Measurements from ENCODE around the gene BBS2. TPM values are rescaled to one million over a fixed set of nuclear protein-coding genes. Genes with fewer than 3 reads are reported as not detected.

The BBS2 gene
- total and polyA plus RNA-seq, 2 of the 13 experiments (the other 11 are each of a cell fraction or from before 2014, with no cell fraction given), result 59.7 to 68.3 TPM

GRCh38 chr16:56551796-56552738 lies 32.2 kb upstream of the BBS2 start (continued):
- TF ChIP-seq SATB2 (CRISPR knock-in tag; IDR thresholded peaks at IDR 0.05), result peak; percentile 71; the same call in 1 of the 2 replicates
- TF ChIP-seq ZNF788 (CRISPR knock-in tag; IDR thresholded peaks at IDR 0.05; ENCODE audit: borderline replicate concordance), result peak; percentile 70; the same call in 1 of the 2 replicates
- TF ChIP-seq HNRNPL (IDR thresholded peaks at IDR 0.05; ENCODE audit: low read depth, low read length), result no peak
- TF ChIP-seq MTA3 (CRISPR knock-in tag; IDR thresholded peaks at IDR 0.05), result no peak
- TF ChIP-seq ZSCAN31 (CRISPR knock-in tag; IDR thresholded peaks at IDR 0.05; ENCODE audit: low read depth), result peak; percentile 21; the same call in 1 of the 2 replicates
- TF ChIP-seq, protein P1, sequence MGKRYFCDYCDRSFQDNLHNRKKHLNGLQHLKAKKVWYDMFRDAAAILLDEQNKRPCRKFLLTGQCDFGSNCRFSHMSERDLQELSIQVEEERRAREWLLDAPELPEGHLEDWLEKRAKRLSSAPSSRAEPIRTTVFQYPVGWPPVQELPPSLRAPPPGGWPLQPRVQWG (CRISPR knock-in tag; IDR thresholded peaks at IDR 0.05; ENCODE audit: borderline replicate concordance, low read depth), result no peak
- no peak; the same call in 1 of the 2 replicates for TF ChIP-seq MYPOP (CRISPR knock-in tag; IDR thresholded peaks at IDR 0.05)
- TF ChIP-seq, protein P2, sequence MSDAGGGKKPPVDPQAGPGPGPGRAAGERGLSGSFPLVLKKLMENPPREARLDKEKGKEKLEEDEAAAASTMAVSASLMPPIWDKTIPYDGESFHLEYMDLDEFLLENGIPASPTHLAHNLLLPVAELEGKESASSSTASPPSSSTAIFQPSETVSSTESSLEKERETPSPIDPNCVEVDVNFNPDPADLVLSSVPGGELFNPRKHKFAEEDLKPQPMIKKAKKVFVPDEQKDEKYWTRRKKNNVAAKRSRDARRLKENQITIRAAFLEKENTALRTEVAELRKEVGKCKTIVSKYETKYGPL (CRISPR knock-in tag; IDR thresholded peaks at IDR 0.05), result no peak
- no peak for TF ChIP-seq ZNF792 (CRISPR knock-in tag; IDR thresholded peaks at IDR 0.05)
- peak; percentile 46 for TF ChIP-seq ZMYM4 (CRISPR knock-in tag; IDR thresholded peaks at IDR 0.05)
- TF ChIP-seq RAD51 (IDR thresholded peaks at IDR 0.05; ENCODE audit: borderline replicate concordance), result no peak
- no peak for TF ChIP-seq MAX (IDR thresholded peaks at IDR 0.05)
- TF ChIP-seq, protein P3, sequence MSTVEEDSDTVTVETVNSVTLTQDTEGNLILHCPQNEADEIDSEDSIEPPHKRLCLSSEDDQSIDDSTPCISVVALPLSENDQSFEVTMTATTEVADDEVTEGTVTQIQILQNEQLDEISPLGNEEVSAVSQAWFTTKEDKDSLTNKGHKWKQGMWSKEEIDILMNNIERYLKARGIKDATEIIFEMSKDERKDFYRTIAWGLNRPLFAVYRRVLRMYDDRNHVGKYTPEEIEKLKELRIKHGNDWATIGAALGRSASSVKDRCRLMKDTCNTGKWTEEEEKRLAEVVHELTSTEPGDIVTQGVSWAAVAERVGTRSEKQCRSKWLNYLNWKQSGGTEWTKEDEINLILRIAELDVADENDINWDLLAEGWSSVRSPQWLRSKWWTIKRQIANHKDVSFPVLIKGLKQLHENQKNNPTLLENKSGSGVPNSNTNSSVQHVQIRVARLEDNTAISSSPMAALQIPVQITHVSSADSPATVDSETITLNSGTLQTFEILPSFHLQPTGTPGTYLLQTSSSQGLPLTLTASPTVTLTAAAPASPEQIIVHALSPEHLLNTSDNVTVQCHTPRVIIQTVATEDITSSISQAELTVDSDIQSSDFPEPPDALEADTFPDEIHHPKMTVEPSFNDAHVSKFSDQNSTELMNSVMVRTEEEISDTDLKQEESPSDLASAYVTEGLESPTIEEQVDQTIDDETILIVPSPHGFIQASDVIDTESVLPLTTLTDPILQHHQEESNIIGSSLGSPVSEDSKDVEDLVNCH (CRISPR knock-in tag; IDR thresholded peaks at IDR 0.05), result no peak
- no peak for TF ChIP-seq ZBTB20 (CRISPR knock-in tag; IDR thresholded peaks at IDR 0.05; ENCODE audit: borderline replicate concordance, low read depth)
- no peak for TF ChIP-seq MLLT10 (CRISPR knock-in tag; IDR thresholded peaks at IDR 0.05)
- TF ChIP-seq BRF2 (CRISPR knock-in tag; IDR thresholded peaks at IDR 0.05), result no peak
- no peak for TF ChIP-seq HCFC1 (IDR thresholded peaks at IDR 0.05; ENCODE audit: low read depth, low read length)
- TF ChIP-seq SP140L (CRISPR knock-in tag; IDR thresholded peaks at IDR 0.05; ENCODE audit: borderline replicate concordance), result no peak
- TF ChIP-seq ZFP90 (CRISPR knock-in tag; IDR thresholded peaks at IDR 0.05; ENCODE audit: borderline replicate concordance), result no peak
- no peak for TF ChIP-seq ZC3H4 (CRISPR knock-in tag; IDR thresholded peaks at IDR 0.05; ENCODE audit: borderline replicate concordance)
- no peak for TF ChIP-seq ATF2 (CRISPR knock-in tag; IDR thresholded peaks at IDR 0.05)
- TF ChIP-seq HIVEP1 (CRISPR knock-in tag; IDR thresholded peaks at IDR 0.05), result no peak

Measured in HepG2 (cell line).